DMS53 treated with DMSO at 0.1 percent for 48 hours (cell line): ENCODE measurements around the gene GRK2.
A peak's percentile ranks its signal among the peaks of the same experiment; 100 is the strongest.
"Not testable (repeated sequence)": the region's sequence is repeated elsewhere in the genome, so short reads cannot be mapped to it uniquely, and the experiment has no call there.

Experiments used
- DNase-seq: peaks from one replicate; lab custom pipeline; 2025; ENCODE audit not compliant: unreplicated experiment; lab: John Stamatoyannopoulos, UW

Gene GRK2

GRCh38 chr11:67311051-67311555 is 44.8 kb downstream of the GRK2 start:
- DNase-seq: no peak

- no peak for DNase-seq
Observed at GRCh38 chr11:67311556-67312082, 45.3 kb downstream of the GRK2 start.

DNA sequence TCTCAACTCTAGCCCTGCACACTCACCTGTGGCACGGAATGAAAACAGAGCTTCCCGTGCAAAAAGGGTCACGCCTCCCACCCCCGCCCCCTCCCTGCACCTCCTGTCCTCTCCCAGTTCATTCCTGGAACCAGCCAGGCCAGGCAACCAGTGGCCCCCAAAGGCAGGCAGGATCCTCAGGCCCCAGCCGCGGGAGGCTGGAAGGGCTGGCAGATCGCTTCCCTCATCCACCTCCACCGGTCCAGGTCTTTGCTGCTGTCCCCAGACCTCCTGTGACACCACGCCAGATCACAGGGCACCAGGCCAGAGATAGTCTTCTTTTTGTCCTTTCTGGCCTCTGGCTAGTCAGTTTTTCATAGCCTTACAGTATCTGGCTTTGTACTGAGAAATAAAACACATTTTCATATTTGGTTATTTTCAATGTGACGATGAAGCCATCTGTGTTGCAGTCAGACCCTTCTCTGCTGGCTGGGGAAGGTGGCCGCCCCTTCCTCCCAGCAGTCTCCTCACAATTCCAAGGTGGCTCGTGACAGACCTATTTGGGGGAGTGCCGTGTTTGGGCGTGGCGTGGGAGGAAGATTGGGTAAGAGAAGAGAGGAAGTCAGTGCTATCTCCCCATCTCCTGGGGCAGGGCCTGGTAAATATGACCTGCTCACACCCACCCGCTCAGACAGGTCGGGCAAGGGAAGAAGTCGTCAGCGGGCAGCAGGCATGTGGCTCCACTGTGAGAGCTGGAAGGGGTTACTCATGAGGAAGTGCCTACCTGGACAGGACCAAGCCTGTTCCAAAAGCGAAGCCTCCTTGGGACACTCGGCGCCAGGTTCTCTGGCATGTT is 46.1 kb downstream of the GRK2 start:
- DNase-seq: no peak

GRCh38 chr11:67313125-67313890 is 47.0 kb downstream of the GRK2 start:
- DNase-seq: no peak

DNA sequence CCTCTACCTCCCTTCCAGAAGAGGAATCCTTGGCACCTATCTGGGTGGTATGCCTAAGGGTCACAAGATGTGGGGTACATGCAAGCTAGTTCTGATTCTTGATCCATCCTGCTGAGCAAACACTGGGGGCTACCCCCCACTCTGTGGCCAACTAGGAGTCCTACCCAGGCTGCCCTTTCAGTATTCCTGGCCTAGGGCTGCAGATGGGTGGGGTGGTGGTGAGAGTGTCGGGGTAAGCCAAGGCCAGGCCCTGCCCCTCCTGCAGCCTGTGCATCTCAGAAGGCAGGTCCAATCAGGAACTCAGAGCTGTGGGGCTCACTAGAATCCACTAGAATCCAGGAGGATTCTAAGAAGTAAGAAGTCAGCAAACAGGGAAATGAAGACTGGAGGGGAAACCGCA is 47.9 kb downstream of the GRK2 start:
- DNase-seq: no peak

- no peak for DNase-seq
Observed at GRCh38 chr11:67315325-67315909, 49.1 kb downstream of the GRK2 start.

DNA sequence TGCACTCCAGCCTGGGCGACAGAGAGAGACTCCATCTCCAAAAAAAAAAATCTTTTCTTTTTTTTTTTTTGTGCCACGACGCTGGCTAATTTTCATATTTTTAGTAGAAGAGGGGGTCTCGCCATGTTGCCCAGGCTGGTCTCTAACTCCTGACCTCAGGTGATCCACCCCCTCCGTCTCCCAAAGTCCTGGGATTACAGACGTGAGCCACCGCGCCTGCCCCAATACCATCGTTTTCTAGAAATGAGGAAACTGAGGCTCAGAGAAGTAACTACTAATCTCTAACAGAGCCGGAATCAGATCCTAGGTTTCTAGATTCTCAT is 50.6 kb downstream of the GRK2 start:
- DNase-seq: no peak

DNA sequence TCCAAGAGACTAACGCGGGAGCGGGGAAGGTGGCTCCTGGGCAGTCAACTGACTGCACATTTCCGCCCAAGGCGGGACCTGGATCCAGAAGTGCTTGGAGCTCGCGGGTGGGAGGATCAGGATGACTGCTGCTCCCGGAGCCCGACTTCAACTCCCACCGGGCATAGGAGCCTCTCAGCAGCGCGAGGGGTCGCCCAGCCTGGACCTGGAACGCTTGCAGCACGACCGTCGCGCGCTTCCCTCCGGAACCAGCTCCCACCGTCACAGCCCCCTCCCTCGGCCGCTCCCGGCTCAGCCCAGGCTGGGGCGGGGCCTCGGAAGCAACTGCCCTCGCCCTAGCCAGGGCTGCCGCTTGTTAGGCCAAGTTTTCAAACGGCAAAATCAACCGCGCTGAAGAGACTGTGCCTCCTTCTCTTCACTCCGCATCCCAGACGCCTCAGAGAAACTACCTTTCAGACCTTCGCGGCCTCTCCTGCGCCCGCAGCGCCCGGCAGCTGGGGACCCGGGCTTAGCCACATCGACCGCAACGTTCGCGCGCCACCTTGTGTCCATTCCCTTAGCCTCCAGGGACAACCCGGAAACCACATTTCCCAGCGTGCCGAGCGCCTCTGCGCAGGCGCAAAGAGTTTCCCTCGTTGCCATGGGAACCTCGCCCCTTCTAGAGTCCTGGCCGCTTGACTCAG is 51.1 kb downstream of the GRK2 start:
- peak; percentile 97 for DNase-seq

DNA sequence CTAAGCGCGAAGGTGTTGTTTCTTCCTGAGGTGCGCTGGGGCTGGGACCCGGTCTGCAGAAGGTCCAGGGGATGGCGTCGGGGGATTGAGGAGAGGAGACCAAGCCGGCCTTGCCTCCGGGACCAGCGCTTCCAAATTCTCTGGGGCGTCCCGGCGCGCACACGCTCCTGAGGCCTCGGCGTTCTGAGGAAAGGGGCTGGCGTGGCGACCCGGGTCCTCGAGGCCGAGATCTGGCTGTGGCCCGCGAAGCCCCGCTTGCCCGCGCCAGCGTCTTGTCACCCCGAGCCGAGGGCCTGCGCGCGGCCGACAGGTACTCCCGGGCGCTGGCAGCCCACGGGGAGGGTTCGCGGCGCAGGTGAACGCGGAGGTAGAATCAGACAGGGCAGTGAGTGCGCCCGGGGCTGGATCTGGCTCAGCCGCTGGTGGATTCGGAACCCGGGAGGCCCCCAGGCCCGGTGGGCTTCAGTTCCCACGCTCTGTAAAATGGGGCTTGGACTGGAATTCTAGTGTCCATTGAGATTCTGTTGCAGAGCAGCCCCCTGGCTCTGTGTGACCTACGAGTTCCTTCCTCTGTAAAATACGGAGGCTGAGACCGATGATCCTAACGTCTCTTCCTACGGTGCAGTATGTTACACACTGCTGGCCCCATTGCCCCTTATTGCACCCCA is 51.7 kb downstream of the GRK2 start:
- DNase-seq: peak; percentile 50

DNA sequence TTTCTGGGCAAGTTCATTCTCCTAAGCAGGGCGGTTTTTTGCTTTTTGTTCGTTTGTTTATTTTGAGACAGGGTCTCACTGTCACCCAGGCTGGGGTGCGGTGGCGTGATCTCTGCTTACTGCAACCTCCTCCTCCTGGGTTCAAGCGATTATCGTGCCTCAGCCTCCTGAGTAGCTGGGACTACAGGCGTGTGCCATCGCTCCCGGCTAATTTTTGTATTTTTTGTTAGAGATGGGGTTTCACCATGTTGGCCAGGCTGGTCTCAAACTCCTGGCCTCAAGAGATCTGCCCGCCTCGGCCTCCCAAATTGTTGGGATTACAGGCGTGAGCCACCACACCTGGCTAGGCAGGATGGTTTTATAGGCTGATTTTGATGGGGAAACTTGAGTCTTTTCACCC is 52.6 kb downstream of the GRK2 start:
- not testable (repeated sequence) for DNase-seq

DNA sequence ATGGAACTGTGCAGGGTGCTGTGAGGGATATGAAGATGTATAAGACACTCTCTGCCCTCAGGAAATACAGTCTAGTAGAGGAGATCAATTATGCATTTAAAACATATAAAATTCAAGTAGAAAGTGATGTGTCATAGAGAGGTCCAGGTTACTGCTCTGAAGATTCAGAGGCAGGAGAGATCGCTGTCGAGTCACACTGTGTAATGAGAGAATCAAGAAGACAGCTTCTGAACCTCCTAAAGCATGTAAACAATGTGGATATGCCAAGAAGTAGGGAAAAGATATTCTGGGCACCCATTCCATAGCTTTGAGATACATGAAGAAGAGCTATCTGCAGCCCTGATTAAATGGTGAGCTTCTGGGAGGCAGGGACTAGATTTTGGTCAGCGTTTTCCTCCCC is 53.7 kb downstream of the GRK2 start:
- DNase-seq: no peak

- DNase-seq: no peak
Observed at GRCh38 chr11:67320691-67321090, 54.4 kb downstream of the GRK2 start.

GRCh38 chr11:67321313-67321871 is 55.1 kb downstream of the GRK2 start:
- no peak for DNase-seq

DNA sequence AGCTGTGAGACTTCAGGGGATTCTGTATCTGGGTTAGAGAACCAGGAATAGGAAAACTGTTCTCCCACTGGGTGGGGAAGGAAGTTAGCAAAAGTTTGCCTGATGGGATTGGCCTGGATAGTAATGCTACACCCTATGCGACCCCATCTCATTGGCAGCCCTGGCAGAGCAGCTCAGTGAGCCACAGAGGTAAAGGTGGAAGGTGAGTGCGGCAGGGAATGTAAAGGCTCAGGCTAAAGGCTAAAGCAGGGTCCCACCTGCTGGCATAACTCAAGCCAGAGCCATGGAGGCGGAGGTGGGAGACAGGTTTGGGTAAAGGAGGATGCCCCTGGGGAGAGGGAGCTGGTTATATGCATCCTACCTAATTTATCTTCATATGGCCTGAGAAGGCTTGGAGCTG is 55.8 kb downstream of the GRK2 start:
- DNase-seq: no peak

GRCh38 chr11:67323526-67323925 is 57.3 kb downstream of the GRK2 start:
- no peak for DNase-seq

DNA sequence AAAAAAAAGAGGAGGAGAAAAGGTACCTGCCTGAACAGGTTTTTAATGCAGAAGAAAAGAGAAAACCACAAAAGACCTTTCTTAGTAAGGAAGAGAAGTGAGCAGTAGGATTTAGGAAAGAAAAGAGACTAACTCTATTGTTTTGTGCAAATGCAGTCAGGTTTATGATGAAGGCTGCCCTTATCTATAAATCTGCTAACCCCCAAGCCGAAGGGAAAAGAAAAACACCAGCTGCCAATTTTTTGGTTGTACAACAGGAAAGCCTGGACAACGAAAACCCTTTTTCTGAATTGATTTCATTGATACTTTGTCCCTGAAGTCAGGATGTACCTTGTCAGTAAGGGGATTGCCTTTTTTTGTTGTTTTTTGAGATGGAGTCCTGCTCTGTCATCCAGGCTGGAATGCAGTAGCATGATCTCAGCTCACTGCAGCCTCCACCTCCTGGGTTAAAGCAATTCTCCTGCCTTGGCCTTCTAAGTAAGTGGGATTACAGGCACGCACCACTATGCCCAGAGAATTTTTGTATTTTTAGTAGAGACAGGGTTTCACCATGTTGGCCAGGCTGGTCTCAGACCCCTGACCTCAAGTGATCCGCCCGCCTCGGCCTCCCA is 65.9 kb downstream of the GRK2 start:
- DNase-seq: no peak
